SK-N-SH (cell line): ENCODE measurements around the gene CRTAP. TPM values are rescaled to one million over a fixed set of nuclear protein-coding genes. Genes with fewer than 3 reads are reported as not detected.
"Not testable (repeated sequence)": the region's sequence is repeated elsewhere in the genome, so short reads cannot be mapped to it uniquely, and the experiment has no call there.

Experiments
- CTCF ChIA-PET: fragments of 300-600, 350-600 bp; formaldehyde crosslinking; extraction: SDS; loops from one replicate; lab custom pipeline; 2021; lab: Yijun Ruan, JAX
- POLR2A ChIA-PET: fragments of 350-600 bp; sonication (Branson Sonifier 250); formaldehyde crosslinking; extraction: SDS; loops from one replicate; lab custom pipeline; 2020; ENCODE audit warnings: antibody characterized with exemption, inconsistent platforms; lab: Yijun Ruan, JAX
- DNase-seq: peaks from one replicate; pipeline ENCODE4 v3.0.0; 2012
- H2AFZ ChIP-seq: fragments of 200-600 bp; sonication (generic); 2 replicates; pipeline ENCODE4 v1.8.1; 2016; ENCODE audit warnings: antibody characterized with exemption, mild to moderate bottlenecking, low read depth
- H3F3A ChIP-seq: fragments of 200-600 bp; sonication (generic); replicated peaks from 2 replicates; pipeline ENCODE3; 2016; ENCODE audit warnings: antibody characterized with exemption, mild to moderate bottlenecking; ENCODE audit not compliant: insufficient read depth
- H3K27ac ChIP-seq, 2 experiments: fragments of 200-500 bp in 1 of 2; fragments of 200-600 bp in 1 of 2; sonication (Bioruptor generic) in 1 of 2; sonication (generic), shearing (Covaris generic) in 1 of 2; 2 replicates each; pipeline versions ENCODE4 v1.5.1 to v1.6.1; 2014 to 2016; ENCODE audit warnings: low read depth in 2 of 2, inconsistent platforms in 1 of 2, low read length in 1 of 2, mild to moderate bottlenecking in 1 of 2, mixed read lengths in 1 of 2
- H3K27me3 ChIP-seq: fragments of 200-600 bp; sonication (generic), shearing (Covaris generic); 2 replicates; pipeline ENCODE4 v1.6.1; 2016; ENCODE audit warnings: mixed run types; ENCODE audit not compliant: insufficient read depth
- H3K36me3 ChIP-seq, 2 experiments: fragments of 200-500 bp in 1 of 2; fragments of 200-600 bp in 1 of 2; sonication (Bioruptor generic) in 1 of 2; sonication (generic) in 1 of 2; replicated peaks in 1 of 2; 2 replicates each; pipeline versions ENCODE3 to v1.5.1; 2014 to 2016; ENCODE audit warnings: low read length in 1 of 2, mild to moderate bottlenecking in 1 of 2; ENCODE audit not compliant: insufficient read depth in 2 of 2, control insufficient read depth in 1 of 2
- H3K4me1 ChIP-seq, 2 experiments: fragments of 200-500 bp in 1 of 2; fragments of 200-600 bp in 1 of 2; sonication (Bioruptor generic) in 1 of 2; sonication (generic), shearing (Covaris generic) in 1 of 2; 2 replicates each; pipeline versions ENCODE4 v1.5.1 to v1.6.1; 2014 to 2016; ENCODE audit warnings: low read depth in 1 of 2, low read length in 1 of 2, mixed run types in 1 of 2; ENCODE audit not compliant: insufficient read depth in 2 of 2, control insufficient read depth in 1 of 2
- H3K4me2 ChIP-seq: fragments of 200-600 bp; sonication (generic), shearing (Covaris generic); 2 replicates; pipeline ENCODE4 v1.6.1; 2017; ENCODE audit warnings: mixed run types
- H3K4me3 ChIP-seq, 2 experiments: fragments of 200-500 bp in 1 of 2; fragments of 200-600 bp in 1 of 2; sonication (Bioruptor generic) in 1 of 2; sonication (generic), shearing (Covaris generic) in 1 of 2; 2 replicates each; pipeline versions ENCODE4 v1.5.1 to v1.8.1; 2014 to 2016; ENCODE audit warnings: low read depth in 2 of 2, inconsistent platforms in 1 of 2, low read length in 1 of 2, mild to moderate bottlenecking in 1 of 2, mixed read lengths in 1 of 2, moderate library complexity in 1 of 2
- H3K79me2 ChIP-seq: fragments of 200-600 bp; sonication (generic); 2 replicates; pipeline ENCODE4 v1.8.1; 2017; ENCODE audit warnings: mild to moderate bottlenecking; ENCODE audit not compliant: insufficient read depth
- H3K9ac ChIP-seq: fragments of 200-600 bp; sonication (generic); 2 replicates; pipeline ENCODE4 v1.6.1; 2017; ENCODE audit warnings: mixed run types
- H3K9me2 ChIP-seq: fragments of 200-600 bp; sonication (generic); 2 replicates; pipeline ENCODE4 v1.6.1; 2017; ENCODE audit warnings: mixed run types
- H3K9me3 ChIP-seq: fragments of 200-600 bp; sonication (generic); 2 replicates; pipeline ENCODE4 v1.6.1; 2017; ENCODE audit warnings: mixed run types, mild to moderate bottlenecking, moderate library complexity
- H4K20me1 ChIP-seq: fragments of 200-600 bp; sonication (generic); 2 replicates; pipeline ENCODE4 v1.6.1; 2017; ENCODE audit warnings: mild to moderate bottlenecking, mixed run types; ENCODE audit not compliant: insufficient read depth
- CHD2 ChIP-seq: fragments of 150-350 bp; IDR thresholded peaks from 2 replicates; pipeline ENCODE4 v1.6.1; 2018; ENCODE audit warnings: low read length; ENCODE audit not compliant: partially characterized antibody
- ELF1 ChIP-seq: IDR thresholded peaks from 2 replicates; pipeline ENCODE4 v1.4.0; 2012
- EZH2phosphoT487 ChIP-seq: fragments of 200-600 bp; sonication (generic); IDR thresholded peaks from 2 replicates; pipeline ENCODE4 v1.6.1; 2017; ENCODE audit warnings: low read depth, mixed run types, mild to moderate bottlenecking, antibody characterized with exemption, moderate library complexity, borderline replicate concordance
- FOXJ3 ChIP-seq: sonication (generic); formaldehyde crosslinking; IDR thresholded peaks from 2 replicates; pipeline ENCODE4 v1.5.1; 2020; ENCODE audit warnings: mild to moderate bottlenecking, missing genetic modification reagents
- MXI1 ChIP-seq: IDR thresholded peaks from 2 replicates; pipeline ENCODE4 v1.6.1; 2012; ENCODE audit warnings: mild to moderate bottlenecking, low read depth, low read length, improper control_type of control experiment
- RAD21 ChIP-seq: IDR thresholded peaks from 2 replicates; pipeline ENCODE4 v1.6.1; 2012; ENCODE audit warnings: mild to moderate bottlenecking, low read length
- RCOR1 ChIP-seq: fragments of 150-350 bp; IDR thresholded peaks from 2 replicates; pipeline ENCODE4 v1.6.1; 2017; ENCODE audit warnings: antibody characterized with exemption, low read length
- REST ChIP-seq: IDR thresholded peaks from 2 replicates; pipeline ENCODE4 v1.6.1; 2012; ENCODE audit warnings: mild to moderate bottlenecking, low read depth, low read length, moderate library complexity
- SMC3 ChIP-seq: IDR thresholded peaks from 2 replicates; pipeline ENCODE4 v1.6.1; 2012; ENCODE audit warnings: low read depth, low read length, improper control_type of control experiment
- TAF1 ChIP-seq: IDR thresholded peaks from 2 replicates; pipeline ENCODE4 v1.6.1; 2012; ENCODE audit warnings: low read depth, mild to moderate bottlenecking, low read length, moderate library complexity, borderline replicate concordance
- TCF12 ChIP-seq: IDR thresholded peaks from 2 replicates; pipeline ENCODE4 v1.4.0; 2012
- TEAD4 ChIP-seq: IDR thresholded peaks from 2 replicates; pipeline ENCODE4 v1.4.0; 2012; ENCODE audit warnings: mild to moderate bottlenecking, borderline replicate concordance; ENCODE audit not compliant: insufficient read depth
- USF1 ChIP-seq: IDR thresholded peaks from 2 replicates; pipeline ENCODE4 v1.4.0; 2012; ENCODE audit warnings: low read depth, borderline replicate concordance
- YY1 ChIP-seq: IDR thresholded peaks from 2 replicates; pipeline ENCODE4 v1.4.0; 2012; ENCODE audit warnings: low read depth, mild to moderate bottlenecking
- WGBS: methylation state at CpG from one replicate; pipeline ENCODE4 v1.1.6; 2017; ENCODE audit warnings: low lambda C conversion rate; 5-methylcytosine and 5-hydroxymethylcytosine counted together
- polyA plus RNA-seq, 3 experiments: library from polyadenylated mRNA; depleted of rRNA; stranded (reverse); fragments of >200 nt; gene quantifications; 2 replicates each; pipeline ENCODE4 v1.2.3, GENCODE V29; 2012
- TF ChIP-seq, protein P1 (sequence below): IDR thresholded peaks from 2 replicates; pipeline ENCODE4 v1.4.0; 2012; ENCODE audit warnings: low read depth, borderline replicate concordance
- TF ChIP-seq, protein P2 (sequence below): IDR thresholded peaks from 2 replicates; pipeline ENCODE4; 2012

Gene CRTAP
- polyA plus RNA-seq, 1 of the 3 experiments (the other 2 are of a cell fraction) = 198 TPM

DNA sequence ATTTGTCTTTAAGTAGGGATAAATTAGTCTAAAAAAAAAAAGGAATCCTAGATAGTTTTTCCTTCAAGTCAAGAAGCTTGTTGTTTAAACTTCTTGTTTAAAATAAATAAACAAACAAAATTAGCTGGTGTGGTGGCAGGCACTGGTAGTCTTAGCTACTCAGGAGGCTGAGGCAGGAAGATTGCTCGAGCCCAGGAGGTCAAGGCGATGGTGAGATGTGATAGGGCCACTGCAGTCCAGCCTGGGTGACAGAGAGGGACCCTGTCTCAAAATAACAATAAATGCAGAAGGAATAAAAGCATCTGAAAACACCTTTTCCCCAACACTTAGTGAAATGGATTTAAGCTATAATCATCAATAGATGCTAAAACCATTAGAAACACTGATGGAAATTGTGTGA is 35.8 kb upstream of the CRTAP start (continued):
- TF ChIP-seq, protein P1, sequence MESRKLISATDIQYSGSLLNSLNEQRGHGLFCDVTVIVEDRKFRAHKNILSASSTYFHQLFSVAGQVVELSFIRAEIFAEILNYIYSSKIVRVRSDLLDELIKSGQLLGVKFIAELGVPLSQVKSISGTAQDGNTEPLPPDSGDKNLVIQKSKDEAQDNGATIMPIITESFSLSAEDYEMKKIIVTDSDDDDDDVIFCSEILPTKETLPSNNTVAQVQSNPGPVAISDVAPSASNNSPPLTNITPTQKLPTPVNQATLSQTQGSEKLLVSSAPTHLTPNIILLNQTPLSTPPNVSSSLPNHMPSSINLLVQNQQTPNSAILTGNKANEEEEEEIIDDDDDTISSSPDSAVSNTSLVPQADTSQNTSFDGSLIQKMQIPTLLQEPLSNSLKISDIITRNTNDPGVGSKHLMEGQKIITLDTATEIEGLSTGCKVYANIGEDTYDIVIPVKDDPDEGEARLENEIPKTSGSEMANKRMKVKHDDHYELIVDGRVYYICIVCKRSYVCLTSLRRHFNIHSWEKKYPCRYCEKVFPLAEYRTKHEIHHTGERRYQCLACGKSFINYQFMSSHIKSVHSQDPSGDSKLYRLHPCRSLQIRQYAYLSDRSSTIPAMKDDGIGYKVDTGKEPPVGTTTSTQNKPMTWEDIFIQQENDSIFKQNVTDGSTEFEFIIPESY = no peak
- TF ChIP-seq CHD2 (no peak), USF1 (no peak), EZH2phosphoT487 (no peak), MXI1 (no peak), TAF1 (no peak), TCF12 (no peak)
- TF ChIP-seq, protein P2, sequence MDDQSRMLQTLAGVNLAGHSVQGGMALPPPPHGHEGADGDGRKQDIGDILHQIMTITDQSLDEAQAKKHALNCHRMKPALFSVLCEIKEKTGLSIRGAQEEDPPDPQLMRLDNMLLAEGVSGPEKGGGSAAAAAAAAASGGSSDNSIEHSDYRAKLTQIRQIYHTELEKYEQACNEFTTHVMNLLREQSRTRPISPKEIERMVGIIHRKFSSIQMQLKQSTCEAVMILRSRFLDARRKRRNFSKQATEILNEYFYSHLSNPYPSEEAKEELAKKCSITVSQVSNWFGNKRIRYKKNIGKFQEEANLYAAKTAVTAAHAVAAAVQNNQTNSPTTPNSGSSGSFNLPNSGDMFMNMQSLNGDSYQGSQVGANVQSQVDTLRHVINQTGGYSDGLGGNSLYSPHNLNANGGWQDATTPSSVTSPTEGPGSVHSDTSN = no peak
- TF ChIP-seq, all 33 proteins: peak for 0

- H3F3A ChIP-seq, H3K9me3 ChIP-seq, H3K4me3 ChIP-seq, H3K4me2 ChIP-seq, H2AFZ ChIP-seq, POLR2A ChIA-PET, H3K9me2 ChIP-seq, H4K20me1 ChIP-seq, H3K27ac ChIP-seq, H3K36me3 ChIP-seq, H3K27me3 ChIP-seq, H3K9ac ChIP-seq, H3K4me1 ChIP-seq, CTCF ChIA-PET, DNase-seq: not testable (repeated sequence)
- WGBS = 97% methylated on average over 6 of the region's 6 CpGs
- peaks cover 35% of the 10 kb centered on the region for H3K79me2 ChIP-seq
Observed at GRCh38 chr3:33079813-33080212, 34.0 kb upstream of the CRTAP start.

DNA sequence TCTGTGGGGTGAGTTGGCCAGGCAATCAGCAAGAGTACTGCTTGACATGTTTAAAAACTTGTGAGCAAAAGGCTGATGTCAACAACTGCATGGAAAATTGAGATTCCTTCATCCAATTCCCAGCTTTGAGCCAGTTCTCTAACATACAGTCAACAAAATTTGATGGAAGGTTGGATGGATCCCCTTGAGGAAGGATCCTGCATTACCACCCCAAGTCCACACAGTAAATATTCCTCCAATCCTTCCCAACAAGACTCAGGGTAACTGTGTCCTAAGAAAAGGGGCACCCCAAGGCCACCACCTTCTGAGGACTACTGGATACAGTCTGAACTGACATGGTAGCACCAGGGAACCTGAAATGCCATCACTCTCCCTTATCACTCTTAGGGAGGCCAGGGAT is 32.0 kb upstream of the CRTAP start:
- Histone ChIP-seq H3K9me3 (no peaks in the 10 kb centered on the region), H3K36me3 (no peaks in the 10 kb centered on the region), H3K9me2 (no peaks in the 10 kb centered on the region), H3K27ac (no peak overlapping the region), H3F3A (no peaks in the 10 kb centered on the region), H3K27me3 (no peaks in the 10 kb centered on the region), H3K4me3 (no peak overlapping the region), H3K79me2 (peaks cover 48% of the 10 kb centered on the region), H2AFZ (no peak overlapping the region), H3K4me1 (peaks cover 2 to 4% of the 10 kb centered on the region in 2 experiments; a peak in 2 of 4 replicates), H3K9ac (no peak overlapping the region), H4K20me1 (0 out of 2 replicates have a peak, but pooled peaks cover 7% of the 10 kb centered on the region), H3K4me2 (no peak overlapping the region)
- no peak for TF ChIP-seq FOXJ3 (CRISPR knock-in tag)
- TF ChIP-seq REST = no peak
- no peak for TF ChIP-seq TEAD4
- TF ChIP-seq YY1 = no peak
- TF ChIP-seq, protein P1 = no peak
- TF ChIP-seq TAF1 = no peak
- TF ChIP-seq RCOR1 = no peak
- no peak for TF ChIP-seq SMC3
- TF ChIP-seq RAD21 = no peak
- no peak for TF ChIP-seq ELF1
- DNase-seq = no peak
- ChIA-PET POLR2A (no interaction called here), CTCF (interaction anchor here (1.6 to 5.7 kb wide), 2 partner anchors 7 to 14 kb away, joined by 3 to 55 read pairs; no protein-coding TSS in a partner anchor)
